Muscle of arm (tissue), 12 donors: ENCODE measurements around the gene EIF3I. TPM values are rescaled to one million over a fixed set of nuclear protein-coding genes. Genes with fewer than 3 reads are reported as not detected.

Experiments
- DNase-seq: peaks from one replicate; pipeline ENCODE4 v3.0.0-alpha.2; 2013
- polyA plus RNA-seq, 12 donors: library from polyadenylated mRNA; unstranded; fragments of 120-200 nt; gene quantifications; one replicate each; pipeline ENCODE4 v1.2.1, GENCODE V29; 2013; ENCODE audit not compliant: insufficient read length in 12 of 12

EIF3I gene
- polyA plus RNA-seq, 12 donors: 71.5 to 178 (median 160) TPM; not detected in 1

GRCh38 chr1:32223683-32224082 lies 1.5 kb downstream of the EIF3I start:
- DNase-seq: no peak

GRCh38 chr1:32224285-32224684 lies 2.1 kb downstream of the EIF3I start:
- no peak for DNase-seq

GRCh38 chr1:32228771-32229170 lies 6.6 kb downstream of the EIF3I start:
- DNase-seq: no peak

GRCh38 chr1:32231843-32232432 lies 9.7 kb downstream of the EIF3I start:
- no peak for DNase-seq

GRCh38 chr1:32232558-32233304 lies 10.5 kb downstream of the EIF3I start:
- no peak for DNase-seq

GRCh38 chr1:32234792-32235191 lies 12.6 kb downstream of the EIF3I start:
- DNase-seq: no peak

GRCh38 chr1:32239337-32239736 lies 17.1 kb downstream of the EIF3I start:
- DNase-seq: no peak

- no peak for DNase-seq
Observed at GRCh38 chr1:32239790-32240139, 17.6 kb downstream of the EIF3I start.

- DNase-seq: no peak
Observed at GRCh38 chr1:32240140-32240951, 18.1 kb downstream of the EIF3I start.

GRCh38 chr1:32241001-32241763 lies 19.0 kb downstream of the EIF3I start:
- DNase-seq: peak; percentile 72

GRCh38 chr1:32242341-32242851 lies 20.2 kb downstream of the EIF3I start:
- DNase-seq: peak; percentile 75

- no peak for DNase-seq
Observed at GRCh38 chr1:32246888-32247273, 24.7 kb downstream of the EIF3I start, which contains the start of gene FAM167B. Gene FAM167B, plus strand, starts transcription at chr1:32247222. Its CDS starts 200 bp downstream, at chr1:32247422.

GRCh38 chr1:32247452-32247851 lies 25.2 kb downstream of the EIF3I start:
- DNase-seq: no peak

- DNase-seq: no peak
Observed at GRCh38 chr1:32247983-32248889, 26.0 kb downstream of the EIF3I start.

- DNase-seq: no peak
Observed at GRCh38 chr1:32249831-32250525, 27.8 kb downstream of the EIF3I start.

- no peak for DNase-seq
Observed at GRCh38 chr1:32250893-32251716, 28.9 kb downstream of the EIF3I start, which contains the start of gene LCK. Gene LCK, plus strand, starts transcription at chr1:32251265. Its CDS starts 23,065 bp downstream, at chr1:32274330.

- no peak for DNase-seq
Observed at GRCh38 chr1:32255072-32256071, 33.2 kb downstream of the EIF3I start.
